Measurements from ENCODE around the gene PGF.

PGF gene

GRCh38 chr14:74952180-74952665 is 3.2 kb downstream of the PGF start:
- H3K4me3 ChIP-seq (ENCODE audit: low read depth, low read length): no peak overlapping the region
- TF ChIP-seq, protein P1, sequence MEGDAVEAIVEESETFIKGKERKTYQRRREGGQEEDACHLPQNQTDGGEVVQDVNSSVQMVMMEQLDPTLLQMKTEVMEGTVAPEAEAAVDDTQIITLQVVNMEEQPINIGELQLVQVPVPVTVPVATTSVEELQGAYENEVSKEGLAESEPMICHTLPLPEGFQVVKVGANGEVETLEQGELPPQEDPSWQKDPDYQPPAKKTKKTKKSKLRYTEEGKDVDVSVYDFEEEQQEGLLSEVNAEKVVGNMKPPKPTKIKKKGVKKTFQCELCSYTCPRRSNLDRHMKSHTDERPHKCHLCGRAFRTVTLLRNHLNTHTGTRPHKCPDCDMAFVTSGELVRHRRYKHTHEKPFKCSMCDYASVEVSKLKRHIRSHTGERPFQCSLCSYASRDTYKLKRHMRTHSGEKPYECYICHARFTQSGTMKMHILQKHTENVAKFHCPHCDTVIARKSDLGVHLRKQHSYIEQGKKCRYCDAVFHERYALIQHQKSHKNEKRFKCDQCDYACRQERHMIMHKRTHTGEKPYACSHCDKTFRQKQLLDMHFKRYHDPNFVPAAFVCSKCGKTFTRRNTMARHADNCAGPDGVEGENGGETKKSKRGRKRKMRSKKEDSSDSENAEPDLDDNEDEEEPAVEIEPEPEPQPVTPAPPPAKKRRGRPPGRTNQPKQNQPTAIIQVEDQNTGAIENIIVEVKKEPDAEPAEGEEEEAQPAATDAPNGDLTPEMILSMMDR (IDR thresholded peaks at IDR 0.05; ENCODE audit: control insufficient read depth, extremely low read depth, insufficient read depth): no peak
- DNase-seq (ENCODE audit: low read depth): no peak

- TF ChIP-seq, protein P1 (IDR thresholded peaks at IDR 0.05; ENCODE audit: control insufficient read depth, extremely low read depth, insufficient read depth): no peak
- H3K4me3 ChIP-seq (ENCODE audit: low read depth, low read length): no peak overlapping the region
- DNase-seq (ENCODE audit: low read depth): no peak
Measured at GRCh38 chr14:74951443-74952179, 3.8 kb downstream of the PGF start.

DNA sequence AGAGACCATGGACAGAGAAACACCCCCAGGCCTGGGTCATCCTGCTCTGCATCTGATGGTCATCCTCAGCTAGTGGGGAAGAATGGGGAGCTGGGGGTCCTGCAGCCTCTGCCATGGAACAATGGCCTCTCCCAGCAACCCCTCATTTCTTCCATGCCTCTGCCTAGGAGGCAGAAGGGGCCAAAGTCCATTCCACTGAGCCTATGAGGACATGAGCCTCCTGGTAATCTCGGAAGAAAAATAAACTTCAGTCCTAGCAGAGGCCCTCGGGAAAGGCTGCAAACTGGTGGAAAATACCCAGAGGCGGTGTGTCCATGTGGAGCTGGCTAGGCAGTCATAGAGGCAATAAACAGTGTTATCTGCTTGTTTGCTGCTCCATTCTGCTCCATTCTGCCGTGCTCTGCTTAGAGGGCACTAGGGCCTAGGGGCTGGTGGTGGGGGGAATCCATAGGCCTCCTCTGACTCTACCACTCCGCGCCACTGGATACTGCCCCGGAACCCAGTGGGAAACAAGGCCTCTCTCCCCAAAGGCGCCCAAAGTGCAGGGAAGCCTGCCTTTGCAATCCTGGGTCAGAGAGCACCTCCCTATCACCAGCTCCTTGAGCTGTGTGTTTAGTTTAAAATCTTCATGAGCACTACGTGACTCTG is 4.5 kb downstream of the PGF start:
- H3K4me3 ChIP-seq (ENCODE audit: low read depth, low read length): no peak overlapping the region
- no peak for DNase-seq (ENCODE audit: low read depth)
- TF ChIP-seq, protein P1 (IDR thresholded peaks at IDR 0.05; ENCODE audit: control insufficient read depth, extremely low read depth, insufficient read depth): no peak

GRCh38 chr14:74949859-74950573 is 5.4 kb downstream of the PGF start:
- DNase-seq (ENCODE audit: low read depth): no peak
- TF ChIP-seq, protein P1 (IDR thresholded peaks at IDR 0.05; ENCODE audit: control insufficient read depth, extremely low read depth, insufficient read depth): no peak
- no peak overlapping the region for H3K4me3 ChIP-seq (ENCODE audit: low read depth, low read length)

DNA sequence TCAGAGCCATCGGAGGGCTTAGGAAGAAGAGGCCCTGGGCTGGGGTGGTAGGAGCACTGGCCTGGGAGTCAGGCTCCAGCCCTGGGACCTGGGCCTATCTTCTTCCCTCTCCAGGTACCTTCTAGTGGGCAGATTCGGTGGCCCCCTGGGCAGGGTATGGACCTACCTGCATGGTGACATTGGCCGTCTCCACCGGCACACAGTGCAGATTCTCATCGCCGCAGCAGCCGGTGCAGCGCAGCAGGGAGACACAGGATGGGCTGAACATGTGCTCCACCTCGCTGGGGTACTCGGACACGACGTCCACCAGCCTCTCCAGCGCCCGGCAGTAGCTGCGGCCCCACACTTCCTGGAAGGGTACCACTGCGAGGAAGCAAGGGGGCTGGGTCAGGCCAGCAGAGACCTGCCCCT is 6.2 kb downstream of the PGF start:
- TF ChIP-seq, protein P1 (IDR thresholded peaks at IDR 0.05; ENCODE audit: control insufficient read depth, extremely low read depth, insufficient read depth): no peak
- H3K4me3 ChIP-seq (ENCODE audit: low read depth, low read length): no peak overlapping the region
- DNase-seq (ENCODE audit: low read depth): no peak

DNA sequence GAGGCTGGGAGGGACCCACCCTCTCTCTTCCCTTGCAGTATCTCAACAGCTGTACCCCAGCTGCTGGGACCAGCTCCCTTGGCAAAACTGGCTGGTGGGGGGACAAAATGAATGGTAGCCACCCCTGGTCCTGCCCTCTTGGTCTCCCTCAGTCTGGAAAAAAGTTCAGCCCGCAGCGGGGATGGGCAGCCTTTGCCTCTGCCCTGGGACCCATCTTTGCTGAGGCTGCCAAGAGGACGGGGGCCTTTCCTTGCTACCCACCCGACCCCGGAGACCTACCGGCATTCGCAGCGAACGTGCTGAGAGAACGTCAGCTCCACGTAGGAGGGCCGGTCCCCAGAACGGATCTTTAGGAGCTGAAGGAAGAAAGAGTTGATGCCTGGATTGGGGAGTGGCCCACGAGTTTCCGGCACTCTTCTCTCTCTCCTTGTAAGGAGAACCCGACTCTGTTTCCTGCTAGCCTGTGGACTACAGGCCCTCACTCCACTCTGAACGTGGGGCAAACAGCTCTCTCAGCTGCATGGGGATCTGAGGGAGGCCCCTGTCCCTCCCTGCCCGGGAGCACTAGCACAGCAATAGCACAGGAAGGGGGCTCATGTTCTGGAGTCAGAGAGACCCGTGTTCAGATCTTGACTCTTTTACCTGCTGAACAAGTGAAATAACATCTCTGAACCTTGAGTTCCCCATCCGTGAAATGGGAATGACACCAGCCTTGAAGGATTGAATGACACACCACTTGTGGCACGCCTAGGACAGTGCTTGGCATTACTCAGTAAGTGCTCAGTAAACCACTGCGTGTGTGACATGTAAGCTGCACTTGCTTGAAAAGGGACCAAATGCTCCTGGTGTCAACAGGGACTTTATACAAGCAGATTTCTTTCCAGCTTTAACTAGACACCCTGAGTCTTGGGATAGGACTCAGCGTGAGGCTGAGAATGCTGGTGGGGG is 6.9 kb downstream of the PGF start:
- H3K4me3 ChIP-seq (ENCODE audit: low read depth, low read length): no peak overlapping the region
- no peak for DNase-seq (ENCODE audit: low read depth)
- TF ChIP-seq, protein P1 (IDR thresholded peaks at IDR 0.05; ENCODE audit: control insufficient read depth, extremely low read depth, insufficient read depth): no peak
